Measurements from ENCODE around the gene GCK. TPM values are rescaled to one million over a fixed set of nuclear protein-coding genes. Genes with fewer than 3 reads are reported as not detected.

Gene GCK
- polyA plus RNA-seq, 1 experiment, result 0.35 TPM

- H3K27ac ChIP-seq (ENCODE audit: low read depth, low read length), result no peak overlapping the region
- no peak overlapping the region for H3K4me3 ChIP-seq (ENCODE audit: low read depth, low read length)
- DNase-seq (ENCODE audit: low read depth, low spot score), result no peak
- H3K27me3 ChIP-seq (ENCODE audit: control insufficient read depth, insufficient read depth, low read length), result no peaks in the 10 kb centered on the region
- CTCF ChIA-PET, result no interaction called here
- POLR2A ChIA-PET, result no interaction called here
- peaks cover 4% of the 10 kb centered on the region; the same call in 1 of the 2 replicates for H3K9me3 ChIP-seq (ENCODE audit: control insufficient read depth, insufficient read depth, low read length)
- TF ChIP-seq, protein P1, sequence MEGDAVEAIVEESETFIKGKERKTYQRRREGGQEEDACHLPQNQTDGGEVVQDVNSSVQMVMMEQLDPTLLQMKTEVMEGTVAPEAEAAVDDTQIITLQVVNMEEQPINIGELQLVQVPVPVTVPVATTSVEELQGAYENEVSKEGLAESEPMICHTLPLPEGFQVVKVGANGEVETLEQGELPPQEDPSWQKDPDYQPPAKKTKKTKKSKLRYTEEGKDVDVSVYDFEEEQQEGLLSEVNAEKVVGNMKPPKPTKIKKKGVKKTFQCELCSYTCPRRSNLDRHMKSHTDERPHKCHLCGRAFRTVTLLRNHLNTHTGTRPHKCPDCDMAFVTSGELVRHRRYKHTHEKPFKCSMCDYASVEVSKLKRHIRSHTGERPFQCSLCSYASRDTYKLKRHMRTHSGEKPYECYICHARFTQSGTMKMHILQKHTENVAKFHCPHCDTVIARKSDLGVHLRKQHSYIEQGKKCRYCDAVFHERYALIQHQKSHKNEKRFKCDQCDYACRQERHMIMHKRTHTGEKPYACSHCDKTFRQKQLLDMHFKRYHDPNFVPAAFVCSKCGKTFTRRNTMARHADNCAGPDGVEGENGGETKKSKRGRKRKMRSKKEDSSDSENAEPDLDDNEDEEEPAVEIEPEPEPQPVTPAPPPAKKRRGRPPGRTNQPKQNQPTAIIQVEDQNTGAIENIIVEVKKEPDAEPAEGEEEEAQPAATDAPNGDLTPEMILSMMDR (IDR thresholded peaks at IDR 0.05; ENCODE audit: low read depth, low read length), result no peak
These were observed 76.1 kb downstream of the GCK start for GRCh38 chr7:44112997-44113763.

DNA sequence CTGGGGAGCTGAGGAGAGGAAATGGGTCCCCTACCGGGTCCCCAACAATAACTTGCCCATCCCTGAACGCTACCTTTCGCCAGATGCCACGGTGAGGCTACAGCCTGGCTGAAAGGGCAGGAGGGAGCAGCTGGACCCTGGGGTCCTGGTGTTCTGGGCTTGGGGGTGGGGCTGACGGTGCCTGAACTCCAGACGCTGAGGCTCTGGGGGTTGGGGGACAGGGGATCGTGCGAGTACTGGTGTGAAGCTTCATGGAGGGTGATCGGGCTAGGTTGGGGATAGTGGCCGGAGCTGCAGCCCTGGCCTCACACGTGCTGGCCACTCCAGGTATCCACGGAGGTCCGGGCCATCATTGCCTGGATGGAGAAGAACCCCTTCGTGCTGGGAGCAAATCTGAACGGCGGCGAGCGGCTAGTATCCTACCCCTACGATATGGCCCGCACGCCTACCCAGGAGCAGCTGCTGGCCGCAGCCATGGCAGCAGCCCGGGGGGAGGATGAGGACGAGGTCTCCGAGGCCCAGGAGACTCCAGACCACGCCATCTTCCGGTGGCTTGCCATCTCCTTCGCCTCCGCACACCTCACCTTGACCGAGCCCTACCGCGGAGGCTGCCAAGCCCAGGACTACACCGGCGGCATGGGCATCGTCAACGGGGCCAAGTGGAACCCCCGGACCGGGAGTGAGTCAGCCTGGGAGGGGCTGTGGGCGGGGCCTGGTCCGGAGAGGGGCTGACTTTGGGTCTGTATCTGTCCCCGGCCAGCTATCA lies 76.8 kb downstream of the GCK start:
- H3K9me3 ChIP-seq (ENCODE audit: control insufficient read depth, insufficient read depth, low read length), result peaks cover 4% of the 10 kb centered on the region; the same call in 1 of the 2 replicates
- ChIA-PET POLR2A (no interaction called here), CTCF (no interaction called here)
- H3K27me3 ChIP-seq (ENCODE audit: control insufficient read depth, insufficient read depth, low read length), result no peaks in the 10 kb centered on the region
- H3K4me3 ChIP-seq (ENCODE audit: low read depth, low read length), result no peak overlapping the region
- TF ChIP-seq, protein P1 (IDR thresholded peaks at IDR 0.05; ENCODE audit: low read depth, low read length), result no peak
- no peak overlapping the region for H3K27ac ChIP-seq (ENCODE audit: low read depth, low read length)
- no peak for DNase-seq (ENCODE audit: low read depth, low spot score)

DNA sequence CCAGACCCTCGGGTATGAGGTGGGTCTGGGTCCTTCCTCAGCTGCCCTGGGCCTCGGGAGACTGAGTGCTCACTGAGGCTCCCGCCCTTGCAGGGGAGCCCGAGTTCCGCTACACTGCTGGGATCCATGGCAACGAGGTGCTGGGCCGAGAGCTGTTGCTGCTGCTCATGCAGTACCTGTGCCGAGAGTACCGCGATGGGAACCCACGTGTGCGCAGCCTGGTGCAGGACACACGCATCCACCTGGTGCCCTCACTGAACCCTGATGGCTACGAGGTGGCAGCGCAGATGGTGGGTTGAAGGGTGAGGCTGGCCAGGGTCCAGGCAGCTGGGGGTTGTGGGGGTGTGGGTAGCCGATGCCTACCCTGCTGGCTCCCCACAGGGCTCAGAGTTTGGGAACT lies 77.5 kb downstream of the GCK start:
- DNase-seq (ENCODE audit: low read depth, low spot score), result no peak
- peaks cover 4% of the 10 kb centered on the region; the same call in 1 of the 2 replicates for H3K9me3 ChIP-seq (ENCODE audit: control insufficient read depth, insufficient read depth, low read length)
- H3K4me3 ChIP-seq (ENCODE audit: low read depth, low read length), result no peak overlapping the region
- no peak overlapping the region for H3K27ac ChIP-seq (ENCODE audit: low read depth, low read length)
- TF ChIP-seq, protein P1 (IDR thresholded peaks at IDR 0.05; ENCODE audit: low read depth, low read length), result no peak
- ChIA-PET POLR2A (interaction anchor here (1.6 kb wide), 1 partner anchor 12 kb away, joined by 4 read pairs; the partner anchor contains the start of gene POLD2), CTCF (no interaction called here)
- H3K27me3 ChIP-seq (ENCODE audit: control insufficient read depth, insufficient read depth, low read length), result no peaks in the 10 kb centered on the region

DNA sequence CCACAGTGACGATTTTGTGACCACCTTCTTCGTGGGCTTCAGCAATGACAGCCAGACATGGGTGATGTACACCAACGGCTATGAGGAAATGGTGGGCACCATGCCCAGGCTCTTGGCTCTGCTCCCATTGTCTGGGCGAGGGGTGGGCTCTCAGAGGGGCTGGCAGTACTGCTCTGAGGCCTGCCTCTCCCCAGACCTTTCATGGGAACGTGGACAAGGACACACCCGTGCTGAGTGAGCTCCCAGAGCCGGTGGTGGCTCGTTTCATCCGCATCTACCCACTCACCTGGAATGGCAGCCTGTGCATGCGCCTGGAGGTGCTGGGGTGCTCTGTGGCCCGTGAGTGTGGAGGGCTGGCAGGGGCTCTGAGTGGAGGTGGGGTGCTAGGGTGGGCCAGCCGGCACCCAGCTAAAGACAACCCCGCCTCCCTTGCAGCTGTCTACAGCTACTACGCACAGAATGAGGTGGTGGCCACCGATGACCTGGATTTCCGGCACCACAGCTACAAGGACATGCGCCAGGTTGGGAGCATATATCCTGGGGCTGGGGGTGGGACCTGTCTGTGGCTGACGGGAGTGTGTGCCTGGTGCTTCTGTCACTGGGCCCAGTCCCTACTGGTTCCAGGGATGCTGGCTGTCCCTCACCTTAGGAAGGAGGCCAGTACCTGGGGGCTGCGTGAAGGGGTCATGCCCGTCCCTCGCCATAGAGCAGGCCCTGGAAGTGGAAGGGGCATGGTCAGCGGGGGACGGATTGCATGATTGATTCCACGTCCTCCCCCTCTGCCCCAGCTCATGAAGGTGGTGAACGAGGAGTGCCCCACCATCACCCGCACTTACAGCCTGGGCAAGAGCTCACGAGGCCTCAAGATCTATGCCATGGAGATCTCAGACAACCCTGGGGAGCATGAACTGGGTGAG lies 78.3 kb downstream of the GCK start:
- ChIA-PET CTCF (no interaction called here), POLR2A (interaction anchor here (0.8 to 1.6 kb wide), 2 partner anchors 12 to 19 kb away, joined by 3 to 4 read pairs; partner anchors contain the start of gene POLD2)
- H3K9me3 ChIP-seq (ENCODE audit: control insufficient read depth, insufficient read depth, low read length), result peaks cover 4% of the 10 kb centered on the region; the same call in 1 of the 2 replicates
- H3K27ac ChIP-seq (ENCODE audit: low read depth, low read length), result no peak overlapping the region
- H3K27me3 ChIP-seq (ENCODE audit: control insufficient read depth, insufficient read depth, low read length), result no peaks in the 10 kb centered on the region
- TF ChIP-seq, protein P1 (IDR thresholded peaks at IDR 0.05; ENCODE audit: low read depth, low read length), result no peak
- H3K4me3 ChIP-seq (ENCODE audit: low read depth, low read length), result no peak overlapping the region
- no peak for DNase-seq (ENCODE audit: low read depth, low spot score)

Measured in AG04450 (cell line).